HG02610 (cell line): Measurements from ENCODE around the gene KCTD17.
"Not testable (repeated sequence)": the region's sequence is repeated elsewhere in the genome, so short reads cannot be mapped to it uniquely, and the experiment has no call there.

Experiments
- ATAC-seq: cut with Tn5 transposase; IDR thresholded peaks from one replicate; pipeline ENCODE4 v1.9.1; 2021; ENCODE audit warnings: mild to moderate bottlenecking, moderate library complexity; ENCODE audit not compliant: unreplicated experiment

The KCTD17 gene

GRCh38 chr22:37059876-37060449 lies 8.4 kb downstream of the KCTD17 start:
- no peak for ATAC-seq

- no peak for ATAC-seq
Observed at GRCh38 chr22:37060801-37061610, 9.5 kb downstream of the KCTD17 start.

GRCh38 chr22:37061611-37062375 lies 10.3 kb downstream of the KCTD17 start:
- no peak for ATAC-seq

GRCh38 chr22:37062376-37062675 lies 10.8 kb downstream of the KCTD17 start:
- no peak for ATAC-seq

GRCh38 chr22:37062702-37063381 lies 11.3 kb downstream of the KCTD17 start:
- ATAC-seq, result no peak

GRCh38 chr22:37063431-37064420 lies 12.2 kb downstream of the KCTD17 start:
- ATAC-seq, result no peak

GRCh38 chr22:37064553-37064952 lies 13.0 kb downstream of the KCTD17 start:
- no peak for ATAC-seq

- no peak for ATAC-seq
Observed at GRCh38 chr22:37065180-37065579, 13.6 kb downstream of the KCTD17 start.

- no peak for ATAC-seq
Observed at GRCh38 chr22:37065961-37066360, 14.4 kb downstream of the KCTD17 start.

GRCh38 chr22:37067428-37067827 lies 15.9 kb downstream of the KCTD17 start:
- ATAC-seq, result no peak

- no peak for ATAC-seq
Observed at GRCh38 chr22:37068859-37069258, 17.3 kb downstream of the KCTD17 start.

- ATAC-seq, result no peak
Observed at GRCh38 chr22:37069319-37069718, 17.8 kb downstream of the KCTD17 start.

- ATAC-seq, result no peak
Observed at GRCh38 chr22:37069719-37070118, 18.2 kb downstream of the KCTD17 start.

- no peak for ATAC-seq
Observed at GRCh38 chr22:37070334-37070733, 18.8 kb downstream of the KCTD17 start.

- ATAC-seq, result no peak
Observed at GRCh38 chr22:37070744-37071143, 19.2 kb downstream of the KCTD17 start.

- not testable (repeated sequence) for ATAC-seq
Observed at GRCh38 chr22:37071850-37072592, 20.5 kb downstream of the KCTD17 start.

GRCh38 chr22:37072673-37073072 lies 21.1 kb downstream of the KCTD17 start:
- ATAC-seq, result no peak

- no peak for ATAC-seq
Observed at GRCh38 chr22:37074537-37074936, 23.0 kb downstream of the KCTD17 start.

GRCh38 chr22:37075046-37075445 lies 23.5 kb downstream of the KCTD17 start:
- no peak for ATAC-seq
